ENCODE measurements around the gene CCDC180.

The CCDC180 gene

GRCh38 chr9:97283768-97284167, 23.7 kb upstream of the CCDC180 start:
- TF ChIP-seq CTCF (IDR thresholded peaks at IDR 0.05; ENCODE audit: insufficient read depth, missing control alignments) = no peak
- DNase-seq (ENCODE audit: insufficient read length, low spot score) (no peak), FAIRE-seq (no peak)

- no peak for TF ChIP-seq CTCF (IDR thresholded peaks at IDR 0.05; ENCODE audit: insufficient read depth, missing control alignments)
- no peak for DNase-seq (ENCODE audit: insufficient read length, low spot score)
- FAIRE-seq = no peak
Observed at GRCh38 chr9:97284798-97285197, 22.7 kb upstream of the CCDC180 start.

GRCh38 chr9:97292200-97292599, 15.3 kb upstream of the CCDC180 start:
- no peak for TF ChIP-seq CTCF (IDR thresholded peaks at IDR 0.05; ENCODE audit: insufficient read depth, missing control alignments)
- FAIRE-seq = no peak

GRCh38 chr9:97293207-97293721, 14.2 kb upstream of the CCDC180 start:
- DNase-seq (ENCODE audit: insufficient read length, low spot score) (no peak), FAIRE-seq (no peak)
- TF ChIP-seq CTCF (IDR thresholded peaks at IDR 0.05; ENCODE audit: insufficient read depth, missing control alignments) = no peak

More at GRCh38 chr9:97292200-97292599, 15.3 kb upstream of the CCDC180 start:
- no peak for DNase-seq (ENCODE audit: insufficient read length, low spot score)

- no peak for DNase-seq (ENCODE audit: insufficient read length, low spot score)
- no peak for TF ChIP-seq CTCF (IDR thresholded peaks at IDR 0.05; ENCODE audit: insufficient read depth, missing control alignments)
- no peak for FAIRE-seq
Observed at GRCh38 chr9:97293818-97294217, 13.6 kb upstream of the CCDC180 start.

- DNase-seq (ENCODE audit: insufficient read length, low spot score) (no peak), FAIRE-seq (no peak)
- TF ChIP-seq CTCF (IDR thresholded peaks at IDR 0.05; ENCODE audit: insufficient read depth, missing control alignments) = no peak
Observed at GRCh38 chr9:97297889-97298288, 9.6 kb upstream of the CCDC180 start.

- FAIRE-seq (no peak), DNase-seq (ENCODE audit: insufficient read length, low spot score) (no peak)
- TF ChIP-seq CTCF (IDR thresholded peaks at IDR 0.05; ENCODE audit: insufficient read depth, missing control alignments) = no peak
Observed at GRCh38 chr9:97299809-97300414, 7.5 kb upstream of the CCDC180 start.
